ENCODE results near the gene TBX21.

TBX21 gene

DNA sequence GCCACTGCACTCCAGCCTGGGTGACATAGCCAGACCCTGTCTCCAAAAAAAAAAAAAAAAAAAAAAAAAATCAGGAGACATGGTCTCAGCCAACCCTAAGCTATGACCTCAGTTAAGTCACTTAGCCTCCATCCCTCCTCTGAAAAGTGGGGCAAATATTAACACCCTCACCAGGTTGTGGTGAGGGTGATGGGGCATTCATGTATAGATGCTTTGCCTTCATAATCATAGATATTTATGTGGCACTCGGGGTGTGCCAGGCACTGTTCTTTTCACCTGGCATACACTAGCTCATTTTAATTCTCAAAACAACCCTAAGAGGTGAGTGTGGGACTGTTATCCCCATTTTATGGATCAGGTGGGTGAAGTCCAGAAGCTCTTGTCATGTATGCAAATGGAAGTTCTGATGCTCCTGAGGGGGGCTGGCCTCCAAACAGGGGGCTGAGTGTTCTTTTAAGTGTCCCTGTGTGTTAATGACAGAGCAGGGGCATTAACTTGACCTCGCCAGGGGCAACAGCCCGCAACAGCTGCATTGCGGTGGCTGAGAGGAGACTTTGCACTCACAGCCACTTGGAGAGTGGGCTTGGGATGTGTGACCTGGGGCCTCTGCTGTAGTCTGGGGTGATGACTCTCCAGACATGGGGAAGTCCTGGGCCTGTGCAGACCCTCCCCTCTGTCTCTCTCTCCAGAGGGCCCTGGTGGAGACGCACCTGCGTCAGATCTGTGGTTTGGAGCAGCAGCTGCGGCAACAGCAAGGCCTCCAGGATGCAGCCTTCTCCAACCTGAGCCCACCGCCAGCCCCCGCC is 34.9 kb upstream of the TBX21 start:
- no peak for DNase-seq

DNA sequence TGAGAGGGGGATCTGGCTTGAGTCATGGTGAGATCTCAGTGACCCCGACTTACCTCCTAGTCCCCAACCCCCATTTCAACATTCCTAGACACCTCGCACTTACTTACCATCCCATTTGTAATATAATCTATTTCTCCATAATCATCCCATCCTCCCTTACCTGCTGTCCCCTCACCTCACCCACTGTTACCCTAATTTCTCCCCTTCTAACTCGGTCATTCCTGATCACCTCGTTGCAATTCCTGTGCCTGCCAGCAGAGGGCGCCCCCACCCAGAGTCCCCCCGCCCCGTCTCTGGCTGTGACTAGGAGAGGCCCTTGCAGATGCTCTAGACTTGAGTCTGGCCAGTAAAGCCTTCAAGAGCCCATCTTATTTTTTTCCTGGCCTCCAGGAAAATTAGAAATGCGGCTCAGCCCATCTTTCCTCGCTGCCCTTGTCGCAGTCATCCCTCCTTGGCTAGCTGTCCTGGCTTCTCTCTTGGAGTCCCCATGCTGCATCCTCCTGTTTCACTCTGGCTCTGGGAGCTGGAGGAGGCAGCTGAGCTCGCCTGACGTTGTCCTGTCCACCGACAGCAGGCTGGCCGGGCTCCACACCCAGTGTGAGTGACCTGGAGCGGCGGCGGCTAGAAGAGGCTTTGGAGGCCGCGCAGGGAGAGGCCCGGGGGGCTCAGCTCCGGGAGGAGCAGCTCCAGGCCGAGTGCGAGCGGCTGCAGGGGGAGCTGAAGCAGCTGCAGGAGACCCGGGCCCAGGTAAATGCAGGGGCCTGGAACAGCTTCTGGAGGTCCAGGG is 34.1 kb upstream of the TBX21 start:
- DNase-seq = no peak

DNA sequence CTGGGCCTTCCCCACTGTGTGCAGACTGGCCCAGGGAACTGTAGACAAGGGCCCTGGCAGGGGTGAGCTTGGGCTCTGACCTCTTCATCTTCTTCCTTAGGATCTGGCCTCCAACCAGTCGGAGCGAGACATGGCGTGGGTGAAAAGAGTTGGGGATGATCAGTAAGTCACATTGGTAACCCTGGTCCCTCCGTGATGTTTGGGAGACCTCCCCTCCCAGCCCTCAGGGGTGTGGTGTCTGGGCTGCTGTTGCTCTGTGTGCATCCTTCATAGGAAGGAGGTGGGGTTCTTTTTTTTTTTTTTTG is 33.5 kb upstream of the TBX21 start:
- no peak for DNase-seq

DNA sequence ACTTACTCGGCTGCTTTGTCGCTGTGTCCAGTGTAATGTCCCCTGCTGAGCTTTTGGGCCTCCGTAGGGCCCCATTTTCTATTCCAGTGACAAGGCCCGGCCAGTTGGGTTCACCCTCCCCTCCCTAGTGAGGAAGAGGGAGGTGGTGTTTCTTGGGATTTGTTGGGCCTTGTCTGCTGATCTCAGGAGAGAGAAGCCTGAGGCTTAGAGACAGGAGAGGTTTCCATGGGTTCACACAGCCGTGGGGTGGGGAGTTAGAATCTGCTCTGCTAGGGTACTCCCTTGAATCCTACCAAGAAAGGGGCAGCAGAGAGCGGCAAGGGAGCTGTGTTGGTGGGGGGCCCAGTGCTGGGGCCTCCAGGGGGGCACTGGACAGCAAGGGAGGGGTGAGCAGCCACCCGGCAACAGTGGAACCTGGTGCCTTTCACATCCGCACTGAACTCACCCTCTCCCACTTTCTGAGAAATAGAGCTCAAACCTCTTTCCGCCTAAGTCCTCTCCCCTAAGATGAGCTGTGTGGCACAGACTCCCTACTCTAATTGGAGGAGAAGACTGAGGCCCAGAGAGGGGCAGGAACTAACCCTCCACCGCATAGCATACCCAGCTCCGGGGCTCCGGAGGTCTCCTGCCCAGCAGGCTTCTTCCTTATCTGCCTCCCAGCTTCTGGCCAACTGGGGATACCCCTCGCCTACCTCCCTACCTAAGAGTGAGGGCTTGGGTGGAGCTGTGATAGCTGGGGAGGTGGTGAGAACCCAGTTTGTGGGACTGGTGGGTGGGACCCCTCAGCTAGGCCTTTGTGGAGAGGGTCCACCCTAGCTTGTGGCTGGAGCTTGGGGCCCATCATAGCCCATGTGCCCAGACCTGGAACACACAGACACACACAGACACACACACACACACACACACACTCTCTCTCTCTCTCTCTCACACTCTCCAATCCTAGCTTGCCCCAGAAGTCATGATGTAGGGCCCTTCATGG is 32.3 kb upstream of the TBX21 start:
- no peak for DNase-seq

DNA sequence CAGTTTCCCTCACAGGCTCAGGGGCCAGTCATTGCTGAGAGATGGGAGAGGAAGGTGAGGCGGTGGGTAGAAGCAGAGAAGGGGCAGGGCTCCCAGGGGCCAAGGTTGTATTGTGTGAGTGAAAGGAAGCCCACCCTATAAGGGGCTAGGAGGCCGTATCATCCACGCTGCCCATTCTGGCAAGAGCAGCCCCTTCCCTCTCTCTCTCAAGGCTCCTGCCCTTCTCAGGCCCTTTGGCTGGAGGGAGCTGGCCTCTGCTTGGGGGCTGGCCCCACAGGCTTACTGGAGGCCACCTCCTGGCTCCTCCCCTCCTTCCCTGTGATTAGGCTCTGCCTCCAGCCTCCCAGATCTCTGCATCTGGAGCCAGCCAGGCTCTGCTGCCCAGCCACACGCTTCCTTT is 31.4 kb upstream of the TBX21 start:
- DNase-seq = no peak

DNA sequence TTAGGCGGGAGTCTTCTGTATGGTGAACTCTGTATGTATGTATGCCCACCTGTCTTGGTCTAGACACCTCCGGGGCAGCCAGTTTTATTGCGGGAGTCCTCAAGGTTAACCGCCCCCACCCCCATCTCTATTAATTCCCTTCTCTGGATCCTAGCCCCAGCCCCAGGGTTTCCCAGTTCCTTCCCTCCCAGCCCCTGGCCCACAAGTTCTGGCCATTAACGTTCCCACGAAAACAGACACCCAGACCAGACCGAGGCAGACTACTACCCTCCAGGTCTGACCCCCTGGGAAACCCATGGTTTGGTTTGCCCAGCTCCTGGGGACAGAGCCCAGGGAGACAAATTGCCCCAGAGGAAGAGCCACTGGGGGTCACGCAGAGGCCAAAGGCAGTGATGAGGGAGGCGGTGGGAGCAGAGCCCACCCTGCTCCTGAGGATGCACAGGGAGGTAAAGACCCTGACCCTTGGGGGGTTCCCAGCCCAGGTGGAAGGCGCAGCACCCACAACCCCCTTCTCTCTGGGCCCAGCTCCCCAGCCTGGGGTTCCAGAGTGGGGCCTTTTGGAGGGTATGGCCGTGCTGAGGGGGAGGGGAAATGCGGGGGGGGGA is 30.5 kb upstream of the TBX21 start:
- no peak for DNase-seq

DNA sequence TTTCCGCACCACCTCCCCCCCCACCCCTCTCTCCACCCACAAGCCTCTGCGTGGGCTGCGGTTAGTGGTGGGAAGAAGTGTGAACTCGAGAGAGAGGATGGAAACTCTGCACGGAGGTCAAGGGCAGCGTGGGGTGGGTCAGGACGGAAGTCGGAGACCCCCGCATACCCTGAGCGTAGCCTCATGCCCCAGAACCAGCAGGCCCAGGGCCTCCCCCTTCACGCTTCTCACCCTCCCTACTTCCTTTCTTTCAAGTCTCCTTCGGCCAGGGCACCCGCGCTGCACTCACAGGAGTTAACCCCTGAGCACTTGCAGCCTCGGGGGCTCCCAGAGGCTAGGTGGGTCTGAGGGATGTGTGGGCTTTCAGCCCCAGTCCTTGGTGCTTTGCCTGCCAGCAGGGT is 29.8 kb upstream of the TBX21 start:
- no peak for DNase-seq

DNA sequence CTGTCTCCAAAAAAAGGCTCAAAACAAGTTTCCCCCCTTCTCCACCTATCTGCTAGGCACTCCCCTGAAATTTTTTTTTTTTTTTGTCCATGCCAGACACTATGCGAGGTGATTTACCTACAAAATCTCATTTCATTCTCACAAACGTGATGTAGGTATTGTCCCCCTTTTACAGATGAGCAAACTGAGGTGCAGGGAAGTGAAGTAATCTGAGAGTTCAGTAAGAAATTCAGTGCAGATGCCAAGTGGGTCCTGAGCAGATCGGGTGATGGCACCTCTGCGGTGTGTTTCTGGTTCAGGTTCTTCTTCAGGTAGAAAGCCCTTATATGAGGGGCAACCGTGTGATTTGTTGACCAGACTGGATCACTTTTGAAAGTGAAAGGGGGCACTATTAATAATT is 29.4 kb upstream of the TBX21 start:
- no peak for DNase-seq

DNA sequence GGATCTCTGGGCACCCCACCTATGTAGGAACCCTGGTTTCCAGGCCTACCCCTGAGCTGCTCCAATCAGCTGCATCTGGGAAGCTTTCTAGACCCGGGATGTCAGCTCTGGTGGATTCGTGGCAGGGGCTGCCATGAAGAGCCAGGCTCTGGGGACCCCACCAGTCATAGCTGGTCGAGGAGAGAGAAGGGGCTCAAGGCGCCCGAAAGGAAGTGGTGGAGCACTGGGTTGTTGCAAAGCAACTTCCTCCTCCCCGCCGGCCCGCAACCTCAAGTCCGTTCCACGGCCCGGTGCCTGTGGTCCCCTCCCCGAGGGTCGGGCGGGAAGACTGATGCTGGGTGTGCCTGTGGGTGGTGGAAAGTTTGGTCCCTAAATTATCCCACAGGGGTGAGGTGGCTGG is 28.9 kb upstream of the TBX21 start:
- DNase-seq = no peak

DNA sequence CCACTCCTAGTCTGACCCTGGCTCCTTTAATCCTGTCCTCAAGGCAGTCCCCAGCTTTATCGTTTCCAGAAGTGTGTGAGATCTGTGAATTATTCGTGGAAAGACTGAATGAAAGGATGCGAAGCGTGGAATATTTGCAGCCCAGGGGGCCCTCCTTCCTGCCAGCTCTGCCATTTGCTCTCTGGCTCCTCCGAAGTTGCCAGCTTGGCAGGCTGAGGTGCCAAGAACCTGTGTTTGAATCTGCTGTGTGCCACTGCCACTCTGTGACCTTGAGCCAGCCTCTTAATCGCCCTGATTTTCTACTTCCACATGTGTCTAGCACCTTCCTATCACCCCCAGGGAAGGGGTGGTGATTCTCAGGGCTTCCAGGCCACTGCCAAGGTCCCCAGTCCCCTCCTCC is 28.3 kb upstream of the TBX21 start:
- peak; percentile 8 for DNase-seq

DNA sequence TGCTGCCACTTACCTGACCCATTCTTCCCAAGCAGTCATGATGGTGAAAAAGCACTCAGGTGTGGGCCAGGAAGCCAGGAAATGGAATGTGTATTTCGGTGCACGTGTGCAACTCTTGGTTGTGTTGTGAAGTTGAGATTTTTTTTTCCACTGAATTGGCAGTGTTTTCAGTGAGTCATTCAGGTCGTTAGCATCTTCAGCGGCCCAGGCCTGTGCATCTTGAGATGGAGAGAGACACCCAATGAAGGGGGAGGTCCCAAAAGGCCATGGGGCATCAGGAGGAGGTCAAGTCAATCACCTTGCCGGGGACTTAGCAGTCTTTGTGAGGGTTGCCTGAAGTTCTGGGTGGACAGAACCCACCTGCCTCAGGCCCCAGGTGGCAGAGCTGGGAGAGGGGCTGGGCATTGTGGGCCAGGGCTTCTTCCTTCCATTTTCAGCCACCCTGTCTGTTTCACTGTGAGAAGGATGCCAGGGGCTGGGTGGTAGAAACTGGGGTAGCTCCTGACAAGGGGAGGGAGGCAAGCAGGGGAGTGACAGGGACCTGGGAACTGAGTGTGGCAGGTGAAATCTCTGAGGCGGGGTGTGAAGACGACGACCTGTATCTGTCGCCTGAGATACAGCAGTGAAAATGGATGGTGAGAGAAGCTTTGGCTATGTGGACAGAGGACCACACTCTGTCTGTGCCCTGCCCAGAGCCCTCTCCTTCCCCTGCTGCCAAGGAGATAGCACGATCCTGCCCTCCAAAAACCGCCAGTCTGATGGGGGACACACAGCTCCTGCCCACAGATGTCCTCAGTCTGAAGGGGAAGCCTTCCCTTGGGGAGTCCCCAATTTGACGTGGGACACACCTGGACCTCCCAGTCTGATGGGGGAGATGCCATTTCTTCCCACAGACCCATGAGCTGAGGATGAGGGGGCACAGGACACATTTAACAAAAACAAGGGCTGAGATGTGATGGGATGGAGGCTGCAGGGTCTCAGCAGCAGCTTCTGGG is 27.2 kb upstream of the TBX21 start:
- DNase-seq = no peak

DNA sequence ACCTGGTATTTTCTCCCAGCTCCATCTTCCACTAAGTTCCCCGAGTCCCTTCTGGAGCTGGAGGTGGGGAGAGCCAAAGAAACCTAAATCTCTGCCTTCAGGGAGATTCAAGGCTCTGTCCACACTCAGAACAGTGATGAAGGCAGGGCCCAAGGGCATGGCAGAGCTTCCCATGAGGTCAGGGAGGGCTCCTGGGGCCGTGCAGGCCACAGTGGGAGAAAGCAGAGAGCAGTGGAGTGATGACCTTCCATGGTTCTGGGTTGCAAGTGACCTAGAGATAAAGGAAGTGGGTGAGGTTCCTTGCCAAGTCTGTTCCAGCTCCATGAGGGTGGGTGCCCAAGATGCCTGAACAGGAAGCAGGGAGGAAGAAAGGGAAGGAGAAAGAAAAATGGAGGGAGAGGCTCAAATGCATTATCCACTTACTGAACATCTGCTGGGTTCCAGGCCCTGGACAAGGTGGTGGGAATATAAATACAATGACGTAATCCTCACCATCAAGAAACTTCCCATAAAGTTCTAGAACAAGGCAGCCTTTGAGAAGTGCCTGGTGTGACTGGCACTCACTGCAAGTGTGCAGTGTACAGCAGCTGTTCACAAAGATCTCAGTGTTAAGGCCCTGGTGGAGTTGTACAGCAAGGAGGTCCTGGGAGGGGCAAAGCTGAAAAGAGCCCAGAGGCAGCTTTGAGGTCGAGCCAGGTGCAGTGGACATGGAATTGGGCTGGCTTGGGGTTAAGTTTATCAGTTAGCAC is 25.8 kb upstream of the TBX21 start:
- DNase-seq = no peak

DNA sequence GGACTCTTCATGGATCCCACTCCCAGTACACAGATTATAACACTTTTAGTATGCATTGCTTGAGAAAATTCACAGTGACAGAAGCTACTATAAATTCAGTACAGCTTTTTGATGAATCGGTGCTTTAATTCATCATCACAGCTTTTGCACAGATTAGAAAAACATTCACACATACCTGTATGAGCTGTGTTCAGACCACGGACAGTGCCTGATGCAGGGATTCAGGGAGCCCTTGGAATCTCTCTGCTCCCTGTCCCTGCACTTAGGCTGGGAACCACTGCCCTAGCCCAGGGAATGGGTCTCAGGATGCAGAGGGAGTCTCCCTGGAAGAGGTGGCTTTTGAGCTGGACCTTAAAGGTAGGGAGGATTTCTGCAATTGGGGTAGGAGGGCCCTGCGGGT is 25.2 kb upstream of the TBX21 start:
- DNase-seq = no peak

DNA sequence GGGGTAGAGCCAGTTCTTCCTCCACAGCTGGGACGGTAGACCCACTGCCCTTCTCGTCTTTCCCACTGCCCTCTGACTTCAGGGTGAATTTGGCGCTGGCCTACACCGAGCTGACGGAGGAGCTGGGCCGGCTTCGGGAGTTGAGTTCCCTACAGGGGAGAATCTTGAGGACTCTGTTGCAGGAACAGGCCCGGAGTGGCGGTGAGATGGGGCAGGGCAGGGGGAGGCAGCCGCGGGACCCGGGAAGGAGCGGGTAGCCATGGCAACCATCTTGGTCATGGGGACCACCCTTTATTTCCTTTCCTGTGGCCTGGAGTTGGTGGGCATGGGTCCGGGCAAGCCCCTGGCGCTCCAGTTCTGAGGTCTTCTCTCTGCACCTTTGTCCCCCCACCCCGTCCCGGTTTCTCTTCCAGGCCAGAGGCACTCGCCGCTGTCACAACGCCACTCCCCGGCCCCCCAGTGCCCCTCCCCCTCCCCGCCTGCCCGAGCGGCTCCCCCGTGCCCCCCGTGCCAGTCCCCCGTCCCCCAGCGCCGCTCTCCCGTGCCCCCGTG is 24.6 kb upstream of the TBX21 start:
- no peak for DNase-seq

DNA sequence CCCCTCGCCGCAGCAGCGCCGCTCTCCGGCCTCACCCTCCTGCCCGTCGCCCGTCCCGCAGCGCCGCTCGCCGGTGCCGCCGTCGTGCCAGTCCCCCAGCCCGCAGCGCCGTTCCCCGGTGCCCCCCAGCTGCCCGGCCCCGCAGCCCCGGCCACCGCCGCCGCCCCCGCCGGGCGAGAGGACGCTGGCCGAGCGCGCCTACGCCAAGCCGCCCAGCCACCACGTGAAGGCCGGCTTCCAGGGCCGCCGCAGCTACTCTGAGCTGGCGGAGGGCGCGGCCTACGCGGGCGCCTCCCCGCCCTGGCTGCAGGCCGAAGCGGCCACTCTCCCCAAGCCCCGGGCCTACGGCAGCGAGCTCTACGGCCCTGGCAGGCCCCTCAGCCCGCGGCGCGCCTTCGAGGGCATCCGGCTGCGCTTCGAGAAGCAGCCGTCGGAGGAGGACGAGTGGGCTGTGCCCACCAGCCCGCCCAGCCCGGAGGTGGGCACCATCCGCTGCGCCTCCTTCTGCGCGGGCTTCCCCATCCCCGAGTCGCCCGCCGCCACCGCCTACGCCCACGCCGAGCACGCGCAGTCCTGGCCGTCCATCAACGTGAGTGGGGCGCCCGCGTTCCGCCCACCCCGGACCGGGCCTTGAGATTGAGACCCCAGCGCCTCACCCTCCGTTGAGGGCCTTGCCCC is 24.0 kb upstream of the TBX21 start:
- no peak for DNase-seq

DNA sequence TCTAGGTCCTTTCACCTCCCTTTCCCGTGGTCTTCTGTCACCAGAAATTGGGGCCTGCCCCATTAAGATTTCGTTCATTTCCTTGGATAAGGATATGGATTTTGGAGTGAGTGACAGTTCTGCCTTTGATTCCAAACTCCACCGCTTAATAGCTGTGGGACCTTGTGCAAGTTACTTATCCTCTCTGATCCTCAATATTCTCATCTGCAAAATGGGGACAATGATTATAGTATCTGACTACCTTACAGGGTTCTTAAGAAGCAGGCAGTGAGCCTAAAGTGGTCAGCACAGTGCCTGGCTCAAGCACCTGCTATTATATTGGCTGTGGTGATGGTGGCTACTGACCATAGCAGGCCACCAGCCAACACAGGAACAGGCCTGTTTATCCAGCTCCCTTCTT is 23.4 kb upstream of the TBX21 start:
- DNase-seq = no peak

DNA sequence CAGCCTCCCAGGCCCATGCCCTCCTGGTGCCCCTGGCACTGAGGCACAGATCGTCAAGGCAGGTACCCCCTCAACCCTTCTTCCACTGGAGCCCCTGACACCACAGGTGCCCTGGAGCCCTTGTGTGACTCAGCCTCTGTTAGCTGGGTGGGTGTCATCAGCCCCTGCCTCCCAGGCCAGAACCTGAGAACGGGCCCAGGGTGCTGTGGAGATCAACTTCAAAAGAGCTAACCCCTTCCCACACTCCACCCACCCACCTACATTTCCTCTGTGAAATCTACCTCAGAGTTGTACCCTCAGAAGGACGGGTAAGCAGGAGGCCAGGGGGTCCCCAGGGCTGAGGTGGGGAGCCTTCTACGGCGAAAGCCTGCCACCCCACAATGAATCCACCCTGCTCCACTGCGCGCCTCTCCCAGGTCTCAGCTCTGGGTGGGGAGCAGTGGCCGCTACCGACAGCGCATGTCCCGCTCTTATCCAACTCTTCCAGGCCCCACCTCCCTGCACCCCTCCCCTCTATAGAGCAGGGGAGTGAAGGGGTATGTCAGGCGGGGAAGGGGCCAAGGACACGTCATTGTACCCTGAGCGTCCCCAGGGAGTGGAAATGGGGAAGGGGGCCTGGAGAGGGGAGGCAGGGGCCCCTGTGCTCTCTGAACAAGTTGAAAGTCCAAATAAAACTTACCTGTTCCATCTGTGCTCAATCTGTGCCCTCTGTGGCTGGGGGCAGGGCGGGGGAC is 21.5 kb upstream of the TBX21 start:
- DNase-seq = no peak

DNA sequence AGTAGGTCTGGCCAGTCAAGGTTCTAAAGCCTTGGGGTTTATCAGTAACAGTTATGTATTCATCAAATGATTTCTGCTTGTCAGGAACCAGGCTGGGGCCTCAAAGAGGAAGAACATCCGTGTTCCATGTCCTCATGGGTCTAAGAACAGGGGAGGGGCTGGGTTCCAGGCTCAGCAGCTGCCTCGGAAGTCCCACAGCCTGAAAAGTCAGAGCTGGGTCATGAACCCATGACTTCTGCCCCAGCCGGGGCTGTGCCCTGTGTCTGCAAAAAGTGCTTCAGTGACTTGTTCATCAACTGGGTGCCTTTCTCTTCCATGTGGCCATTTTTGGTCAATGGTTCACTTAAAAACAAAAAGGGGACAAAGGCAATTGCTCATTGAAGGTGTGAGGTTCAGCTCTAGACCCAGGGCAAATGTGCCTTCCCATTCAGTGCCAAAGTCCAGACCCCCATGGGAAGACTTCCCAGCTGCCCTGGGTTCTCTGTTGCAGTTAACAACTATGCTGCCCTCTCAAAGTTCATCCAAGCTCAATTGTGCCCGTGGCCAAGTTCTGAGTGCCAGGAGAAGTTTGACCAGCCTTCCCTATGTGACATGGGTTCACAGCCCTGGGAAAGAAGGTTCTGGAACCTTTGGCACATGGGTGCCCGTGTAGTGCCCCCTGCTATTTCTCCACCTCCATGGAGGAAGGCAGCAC is 20.6 kb upstream of the TBX21 start:
- DNase-seq = no peak

Measured in NCI-H446 treated with DMSO at 0.1 percent for 48 hours (cell line).